Parathyroid adenoma (tissue), 2 donors: ENCODE results near the gene SHC2.

Experiments used
- H2AFZ ChIP-seq: fragments of 300-600 bp; sonication (generic); one replicate; pipeline ENCODE4 v1.7.0; 2017; ENCODE audit warnings: antibody characterized with exemption, mild to moderate bottlenecking
- H3K27ac ChIP-seq: fragments of 300-600 bp; sonication (generic); one replicate; pipeline ENCODE4 v1.7.0; 2017
- H3K27me3 ChIP-seq: fragments of 300-600 bp; sonication (generic); one replicate; pipeline ENCODE4 v1.7.0; 2017; ENCODE audit warnings: low read length; ENCODE audit not compliant: control insufficient read depth, insufficient read depth
- H3K36me3 ChIP-seq: fragments of 300-600 bp; sonication (generic); one replicate; pipeline ENCODE4 v1.7.0; 2017; ENCODE audit warnings: low read length; ENCODE audit not compliant: control insufficient read depth, insufficient read depth
- H3K4me1 ChIP-seq: fragments of 300-600 bp; sonication (generic); one replicate; pipeline ENCODE4 v1.7.0; 2017; ENCODE audit warnings: control low read depth
- H3K4me2 ChIP-seq: fragments of 300-600 bp; sonication (generic); one replicate; pipeline ENCODE4 v1.7.0; 2017; ENCODE audit warnings: low read length
- H3K4me3 ChIP-seq: fragments of 300-600 bp; sonication (generic); one replicate; pipeline ENCODE4 v1.7.0; 2017; ENCODE audit warnings: low read depth, low read length
- H3K79me2 ChIP-seq: fragments of 300-600 bp; sonication (generic); one replicate; pipeline ENCODE4 v1.7.0; 2017; ENCODE audit warnings: control low read depth
- H3K9ac ChIP-seq: fragments of 300-600 bp; sonication (generic); one replicate; pipeline ENCODE4 v1.7.0; 2017; ENCODE audit warnings: mild to moderate bottlenecking
- H3K9me3 ChIP-seq: fragments of 300-600 bp; sonication (generic); one replicate; pipeline ENCODE4 v1.7.0; 2017; ENCODE audit warnings: low read length; ENCODE audit not compliant: control insufficient read depth
- CTCF ChIP-seq: fragments of 300-600 bp; sonication (generic); IDR thresholded peaks from one replicate; pipeline ENCODE4 v1.7.0; 2017; ENCODE audit warnings: antibody characterized with exemption, mild to moderate bottlenecking
- donor health status: primary hyperparathyroidism.

The SHC2 gene

GRCh38 chr19:379796-380195 is 81.0 kb downstream of the SHC2 start:
- no peak overlapping the region for H2AFZ ChIP-seq
- no peak overlapping the region for H3K4me3 ChIP-seq
- H3K27me3 ChIP-seq: no peaks in the 10 kb centered on the region
- H3K36me3 ChIP-seq: no peaks in the 10 kb centered on the region
- H3K9me3 ChIP-seq: no peaks in the 10 kb centered on the region
- H3K4me2 ChIP-seq: no peak overlapping the region
- TF ChIP-seq CTCF: no peak
- no peaks in the 10 kb centered on the region for H3K4me1 ChIP-seq
- no peak overlapping the region for H3K27ac ChIP-seq
- no peak overlapping the region for H3K9ac ChIP-seq
- H3K79me2 ChIP-seq: no peaks in the 10 kb centered on the region

GRCh38 chr19:378706-379105 is 82.1 kb downstream of the SHC2 start:
- H3K27ac ChIP-seq: no peak overlapping the region
- TF ChIP-seq CTCF: no peak

GRCh38 chr19:377801-378581 is 82.8 kb downstream of the SHC2 start:
- H3K4me3 ChIP-seq: no peak overlapping the region
- no peaks in the 10 kb centered on the region for H3K27me3 ChIP-seq
- H3K9ac ChIP-seq: no peak overlapping the region
- H3K79me2 ChIP-seq: no peaks in the 10 kb centered on the region
- no peak overlapping the region for H3K4me2 ChIP-seq
- H3K4me1 ChIP-seq: no peaks in the 10 kb centered on the region
- TF ChIP-seq CTCF: no peak
- no peaks in the 10 kb centered on the region for H3K9me3 ChIP-seq
- no peak overlapping the region for H3K27ac ChIP-seq
- H2AFZ ChIP-seq: no peak overlapping the region
- no peaks in the 10 kb centered on the region for H3K36me3 ChIP-seq

More at GRCh38 chr19:378706-379105, 82.1 kb downstream of the SHC2 start:
- Histone ChIP-seq H3K4me3 (no peak overlapping the region), H3K9me3 (no peaks in the 10 kb centered on the region), H2AFZ (no peak overlapping the region), H3K4me1 (no peaks in the 10 kb centered on the region), H3K27me3 (no peaks in the 10 kb centered on the region), H3K4me2 (no peak overlapping the region), H3K36me3 (no peaks in the 10 kb centered on the region), H3K9ac (no peak overlapping the region), H3K79me2 (no peaks in the 10 kb centered on the region)

GRCh38 chr19:376111-376470 is 84.7 kb downstream of the SHC2 start:
- H3K27ac ChIP-seq: no peak overlapping the region
- H3K9ac ChIP-seq: no peak overlapping the region
- H3K79me2 ChIP-seq: no peaks in the 10 kb centered on the region
- H3K27me3 ChIP-seq: no peaks in the 10 kb centered on the region
- no peaks in the 10 kb centered on the region for H3K4me1 ChIP-seq
- H3K36me3 ChIP-seq: no peaks in the 10 kb centered on the region
- no peaks in the 10 kb centered on the region for H3K9me3 ChIP-seq
- no peak for TF ChIP-seq CTCF
- no peak overlapping the region for H3K4me2 ChIP-seq
- H2AFZ ChIP-seq: no peak overlapping the region
- no peak overlapping the region for H3K4me3 ChIP-seq
